Neural cell (in vitro differentiated cells): ENCODE data around the gene ATP5F1E. TPM values are rescaled to one million over a fixed set of nuclear protein-coding genes. Genes with fewer than 3 reads are reported as not detected.

Source experiments
- H2AFZ ChIP-seq: fragments of 200-600, 300-800 bp; sonication (generic), shearing (Covaris generic); 2 replicates; pipeline ENCODE4 v1.6.0; 2014; ENCODE audit warnings: low read depth, mild to moderate bottlenecking, antibody characterized with exemption, low read length, moderate library complexity
- H3F3A ChIP-seq: fragments of 200-600 bp; shearing (Covaris generic); 2 replicates; pipeline ENCODE4 v1.6.1; 2016; ENCODE audit warnings: mild to moderate bottlenecking, moderate library complexity, mixed read lengths, antibody characterized with exemption, low read length; ENCODE audit not compliant: insufficient read depth, poor library complexity, severe bottlenecking
- H3K27ac ChIP-seq: fragments of 200-600, 300-800 bp; sonication (generic), shearing (Covaris generic); 2 replicates; pipeline ENCODE4 v1.5.1; 2014; ENCODE audit warnings: mild to moderate bottlenecking, low read length, moderate library complexity
- H3K27me3 ChIP-seq: fragments of 300-800, 200-600 bp; sonication (generic), shearing (Covaris generic); 2 replicates; pipeline ENCODE4 v1.6.0; 2014; ENCODE audit warnings: mild to moderate bottlenecking, low read depth, low read length, moderate library complexity; ENCODE audit not compliant: insufficient read depth
- H3K36me3 ChIP-seq: fragments of 300-800, 200-600 bp; sonication (generic), shearing (Covaris generic); 2 replicates; pipeline ENCODE4 v1.5.1; 2014; ENCODE audit warnings: mild to moderate bottlenecking, antibody characterized with exemption, low read length, moderate library complexity; ENCODE audit not compliant: insufficient read depth
- H3K4me2 ChIP-seq: fragments of 300-800, 200-600 bp; sonication (generic), shearing (Covaris generic); 2 replicates; pipeline ENCODE4 v1.6.0; 2014; ENCODE audit warnings: mild to moderate bottlenecking, low read length
- H3K4me3 ChIP-seq: fragments of 300-800, 200-600 bp; sonication (generic), shearing (Covaris generic); 2 replicates; pipeline ENCODE4 v1.5.1; 2014; ENCODE audit warnings: mild to moderate bottlenecking, low read length, moderate library complexity
- H3K79me2 ChIP-seq: fragments of 200-600 bp; shearing (Covaris generic); replicated peaks from 2 replicates; pipeline ENCODE4 v1.6.0; 2014; ENCODE audit warnings: mild to moderate bottlenecking, low read length, moderate library complexity; ENCODE audit not compliant: insufficient read depth
- H3K9ac ChIP-seq: fragments of 300-800, 200-600 bp; sonication (generic), shearing (Covaris generic); 2 replicates; pipeline ENCODE4 v1.6.1; 2016; ENCODE audit warnings: mild to moderate bottlenecking, low read length, mixed read lengths
- H3K9me2 ChIP-seq: fragments of 200-600 bp; shearing (Covaris generic); 2 replicates; pipeline ENCODE4 v1.6.1; 2016; ENCODE audit warnings: mild to moderate bottlenecking, low read length, mixed read lengths; ENCODE audit not compliant: insufficient read depth
- H3K9me3 ChIP-seq: fragments of 200-600, 300-800 bp; sonication (generic), shearing (Covaris generic); 2 replicates; pipeline ENCODE4 v1.6.1; 2016; ENCODE audit warnings: mild to moderate bottlenecking, mixed run types, low read length, moderate library complexity, mixed read lengths
- H4K20me1 ChIP-seq: fragments of 200-600 bp; shearing (Covaris generic); 2 replicates; pipeline ENCODE4 v1.6.1; 2016; ENCODE audit warnings: mild to moderate bottlenecking, mixed run types; ENCODE audit not compliant: insufficient read depth
- EP300 ChIP-seq: fragments of 450-650 bp; conservative IDR thresholded peaks from 2 replicates; pipeline ENCODE4 v1.6.1; 2014; ENCODE audit warnings: antibody characterized with exemption, mild to moderate bottlenecking, moderate library complexity; ENCODE audit not compliant: poor library complexity, severe bottlenecking
- EZH2 ChIP-seq: fragments of 200-600, 300-800 bp; shearing (Covaris generic), sonication (generic); IDR thresholded peaks from 2 replicates; pipeline ENCODE4 v1.6.1; 2014; ENCODE audit warnings: antibody characterized with exemption, low read length, borderline replicate concordance, mild to moderate bottlenecking; ENCODE audit not compliant: insufficient read depth, poor library complexity, severe bottlenecking
- MXI1 ChIP-seq: fragments of 450-650 bp; conservative IDR thresholded peaks from 2 replicates; pipeline ENCODE4 v1.6.1; 2014; ENCODE audit warnings: antibody characterized with exemption, mild to moderate bottlenecking; ENCODE audit not compliant: poor library complexity, severe bottlenecking
- POLR2AphosphoS5 ChIP-seq: IDR thresholded peaks from 2 replicates; pipeline ENCODE4 v1.6.1; 2012
- RAD21 ChIP-seq: fragments of 450-650 bp; conservative IDR thresholded peaks from 2 replicates; pipeline ENCODE4 v1.6.1; 2014; ENCODE audit warnings: antibody characterized with exemption, mild to moderate bottlenecking, moderate library complexity
- REST ChIP-seq: IDR thresholded peaks from 2 replicates; pipeline ENCODE4 v1.6.1; 2012; ENCODE audit warnings: borderline replicate concordance
- SMC3 ChIP-seq: fragments of 450-650 bp; conservative IDR thresholded peaks from 2 replicates; pipeline ENCODE4 v1.6.1; 2014; ENCODE audit warnings: antibody characterized with exemption, mild to moderate bottlenecking, moderate library complexity; ENCODE audit not compliant: poor library complexity
- TAF1 ChIP-seq: IDR thresholded peaks from 2 replicates; pipeline ENCODE4 v1.6.1; 2012; ENCODE audit warnings: low read depth
- polyA plus RNA-seq: library from polyadenylated mRNA; depleted of rRNA; stranded (reverse); fragments of >200 nt; gene quantifications from 2 replicates; pipeline ENCODE4 v1.2.3, GENCODE V29; 2014
- TF ChIP-seq, protein P1 (sequence below): fragments of 450-650 bp; IDR thresholded peaks from 2 replicates; pipeline ENCODE4 v1.5.1; 2014; ENCODE audit warnings: antibody characterized with exemption, mild to moderate bottlenecking, moderate library complexity; ENCODE audit not compliant: poor library complexity, severe bottlenecking

ATP5F1E gene
- polyA plus RNA-seq, 1 donor from 2014 or later = 133 TPM

GRCh38 chr20:59025511-59025910 lies 6.6 kb downstream of the ATP5F1E start:
- Histone ChIP-seq H3F3A (no peaks in the 10 kb centered on the region), H3K9me3 (no peaks in the 10 kb centered on the region), H3K36me3 (peaks cover 16% of the 10 kb centered on the region), H3K9ac (no peak overlapping the region), H2AFZ (no peak overlapping the region), H3K27me3 (no peaks in the 10 kb centered on the region), H3K79me2 (peaks cover 33% of the 10 kb centered on the region), H4K20me1 (no peaks in the 10 kb centered on the region), H3K9me2 (no peaks in the 10 kb centered on the region), H3K4me3 (no peak overlapping the region), H3K27ac (no peak overlapping the region), H3K4me2 (no peak overlapping the region)
- TF ChIP-seq REST = no peak
- TF ChIP-seq SMC3 = no peak
- TF ChIP-seq MXI1 = no peak
- no peak for TF ChIP-seq POLR2AphosphoS5
- TF ChIP-seq EZH2 = no peak
- TF ChIP-seq, protein P1, sequence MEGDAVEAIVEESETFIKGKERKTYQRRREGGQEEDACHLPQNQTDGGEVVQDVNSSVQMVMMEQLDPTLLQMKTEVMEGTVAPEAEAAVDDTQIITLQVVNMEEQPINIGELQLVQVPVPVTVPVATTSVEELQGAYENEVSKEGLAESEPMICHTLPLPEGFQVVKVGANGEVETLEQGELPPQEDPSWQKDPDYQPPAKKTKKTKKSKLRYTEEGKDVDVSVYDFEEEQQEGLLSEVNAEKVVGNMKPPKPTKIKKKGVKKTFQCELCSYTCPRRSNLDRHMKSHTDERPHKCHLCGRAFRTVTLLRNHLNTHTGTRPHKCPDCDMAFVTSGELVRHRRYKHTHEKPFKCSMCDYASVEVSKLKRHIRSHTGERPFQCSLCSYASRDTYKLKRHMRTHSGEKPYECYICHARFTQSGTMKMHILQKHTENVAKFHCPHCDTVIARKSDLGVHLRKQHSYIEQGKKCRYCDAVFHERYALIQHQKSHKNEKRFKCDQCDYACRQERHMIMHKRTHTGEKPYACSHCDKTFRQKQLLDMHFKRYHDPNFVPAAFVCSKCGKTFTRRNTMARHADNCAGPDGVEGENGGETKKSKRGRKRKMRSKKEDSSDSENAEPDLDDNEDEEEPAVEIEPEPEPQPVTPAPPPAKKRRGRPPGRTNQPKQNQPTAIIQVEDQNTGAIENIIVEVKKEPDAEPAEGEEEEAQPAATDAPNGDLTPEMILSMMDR = no peak
- TF ChIP-seq EP300 = no peak
- no peak for TF ChIP-seq RAD21
- no peak for TF ChIP-seq TAF1

GRCh38 chr20:59025086-59025485 lies 7.0 kb downstream of the ATP5F1E start:
- H3K4me2 ChIP-seq = no peak overlapping the region
- H3K9me2 ChIP-seq = no peaks in the 10 kb centered on the region
- peaks cover 16% of the 10 kb centered on the region for H3K36me3 ChIP-seq
- H3K4me3 ChIP-seq = no peak overlapping the region
- no peaks in the 10 kb centered on the region for H3K27me3 ChIP-seq
- no peaks in the 10 kb centered on the region for H3F3A ChIP-seq
- H2AFZ ChIP-seq = no peak overlapping the region
- no peaks in the 10 kb centered on the region for H4K20me1 ChIP-seq
- H3K9me3 ChIP-seq = no peaks in the 10 kb centered on the region
- no peak for TF ChIP-seq TAF1
- no peak for TF ChIP-seq RAD21
- TF ChIP-seq EZH2 = no peak
- no peak for TF ChIP-seq SMC3
- no peak for TF ChIP-seq REST
- TF ChIP-seq POLR2AphosphoS5 = no peak
- TF ChIP-seq, protein P1 = no peak
- no peak for TF ChIP-seq MXI1
- no peak for TF ChIP-seq EP300
- peaks cover 33% of the 10 kb centered on the region for H3K79me2 ChIP-seq
- H3K27ac ChIP-seq = no peak overlapping the region
- no peak overlapping the region for H3K9ac ChIP-seq
